B cell (primary cell): ENCODE results near the gene AGBL4. TPM values are rescaled to one million over a fixed set of nuclear protein-coding genes. Genes with fewer than 3 reads are reported as not detected.

Experiments used
- ATAC-seq: fragments of 200-7000 bp; cut with Tn5 transposase; one replicate; pipeline ENCODE4 v1.10.0; 2021; ENCODE audit warnings: low read depth, mild to moderate bottlenecking, moderate number of reproducible peaks, moderate library complexity
- CTCF ChIA-PET: fragments of 350-600 bp; sonication (Branson Sonifier 250); formaldehyde crosslinking; loops from one replicate; lab custom pipeline; 2021; ENCODE audit warnings: antibody characterized with exemption, inconsistent platforms; lab: Charles Lee
- POLR2A ChIA-PET: fragments of 350-600 bp; sonication (Branson Sonifier 250); formaldehyde crosslinking; loops from one replicate; lab custom pipeline; 2021; ENCODE audit warnings: antibody characterized with exemption; lab: Charles Lee
- DNase-seq: peaks from one replicate; pipeline ENCODE4 v3.0.0; 2013
- H2AFZ ChIP-seq: 2 replicates; pipeline ENCODE4 v1.6.1; 2012; ENCODE audit warnings: mild to moderate bottlenecking, low read depth, low read length; ENCODE audit not compliant: insufficient read depth, poor library complexity, severe bottlenecking
- H3K27ac ChIP-seq, 2 donors: 1 replicate in 1 of 2; 2 replicates in 1 of 2; pipeline ENCODE4 v1.5.1; 2012 to 2013; ENCODE audit warnings: low read length in 2 of 2, mild to moderate bottlenecking in 2 of 2, moderate library complexity in 1 of 2
- H3K27me3 ChIP-seq, 4 experiments: fragments of 200-600 bp in 1 of 4; sonication (generic) in 1 of 4; replicated peaks in 1 of 4; 1 replicate in 2 of 4; 2 replicates in 2 of 4; pipeline versions ENCODE4 v1.6.1 to v1.7.0; 2013 to 2016; ENCODE audit warnings: low read length in 3 of 4, mild to moderate bottlenecking in 2 of 4, mixed read lengths in 1 of 4, moderate library complexity in 1 of 4; ENCODE audit not compliant: insufficient read depth in 4 of 4, control insufficient read depth in 3 of 4; ENCODE audit errors: control extremely low read depth in 1 of 4
- H3K36me3 ChIP-seq, 2 experiments: replicated peaks in 1 of 2; 1 replicate in 1 of 2; 2 replicates in 1 of 2; pipeline versions ENCODE4 v1.6.1 to v1.7.1; 2013; ENCODE audit warnings: low read length in 1 of 2; ENCODE audit not compliant: insufficient read depth in 2 of 2, control insufficient read depth in 1 of 2; ENCODE audit errors: control extremely low read depth in 1 of 2, extremely low read depth in 1 of 2
- H3K4me1 ChIP-seq, 2 donors: fragments of 200-600 bp in 1 of 2; sonication (generic) in 1 of 2; 1 replicate in 1 of 2; 2 replicates in 1 of 2; pipeline versions ENCODE4 v1.5.1 to v1.6.1; 2013 to 2017; ENCODE audit warnings: low read length in 2 of 2; ENCODE audit not compliant: control insufficient read depth in 2 of 2, insufficient read depth in 2 of 2
- H3K4me2 ChIP-seq: replicated peaks from 2 replicates; pipeline ENCODE3; 2012; ENCODE audit warnings: mild to moderate bottlenecking, low read depth, low read length; ENCODE audit not compliant: poor library complexity, severe bottlenecking
- H3K4me3 ChIP-seq, 5 experiments: fragments of 200-600 bp in 1 of 5; sonication (generic) in 1 of 5; 1 replicate in 3 of 5; 2 replicates in 2 of 5; pipeline versions ENCODE4 v1.5.1 to v1.7.0; 2011 to 2016; ENCODE audit warnings: low read length in 4 of 5, mild to moderate bottlenecking in 4 of 5, low read depth in 2 of 5, control low read depth in 1 of 5, moderate library complexity in 1 of 5; ENCODE audit not compliant: insufficient read depth in 1 of 5; ENCODE audit errors: control extremely low read depth in 1 of 5, extremely low read depth in 1 of 5
- H3K79me2 ChIP-seq: fragments of 200-600 bp; sonication (generic); one replicate; pipeline ENCODE4 v1.6.0; 2016; ENCODE audit warnings: low read length; ENCODE audit not compliant: control insufficient read depth, insufficient read depth
- H3K9ac ChIP-seq: fragments of 200-600 bp; sonication (generic); 2 replicates; pipeline ENCODE4 v1.6.1; 2017; ENCODE audit warnings: mild to moderate bottlenecking, low read length, moderate library complexity
- H3K9me3 ChIP-seq, 3 donors: one replicate each; pipeline versions ENCODE4 v1.6.1 to v1.7.1; 2013; ENCODE audit warnings: low read length in 2 of 3; ENCODE audit not compliant: control insufficient read depth in 2 of 3, insufficient read depth in 1 of 3; ENCODE audit errors: control extremely low read depth in 1 of 3
- H4K20me1 ChIP-seq: 2 replicates; pipeline ENCODE4 v1.6.0; 2012; ENCODE audit warnings: mild to moderate bottlenecking, low read length; ENCODE audit not compliant: insufficient read depth, control insufficient read depth, poor library complexity, severe bottlenecking
- H3K27ac Mint-ChIP-seq: one replicate; pipeline ENCODE4 v1.8.0; 2021; ENCODE audit warnings: mixed read lengths
- H3K27me3 Mint-ChIP-seq: one replicate; pipeline ENCODE4 v1.8.0; 2021; ENCODE audit warnings: mixed read lengths
- H3K4me1 Mint-ChIP-seq: one replicate; pipeline ENCODE4 v1.8.0; 2021; ENCODE audit warnings: mixed read lengths
- H3K4me3 Mint-ChIP-seq: one replicate; pipeline ENCODE4 v1.8.0; 2021; ENCODE audit warnings: mixed read lengths
- H3K9me3 Mint-ChIP-seq: one replicate; pipeline ENCODE4 v1.8.0; 2022; ENCODE audit warnings: mixed read lengths; ENCODE audit not compliant: insufficient read depth
- CTCF ChIP-seq: fragments of 200-600 bp; IDR thresholded peaks from one replicate; pipeline ENCODE4 v1.8.0; 2022; ENCODE audit warnings: antibody characterized with exemption, mild to moderate bottlenecking
- EZH2 ChIP-seq: IDR thresholded peaks from 2 replicates; pipeline ENCODE4 v1.6.1; 2012; ENCODE audit warnings: borderline replicate concordance, low read depth, mild to moderate bottlenecking, moderate library complexity, low read length; ENCODE audit not compliant: insufficient read depth, poor library complexity, severe bottlenecking
- WGBS: methylation state at CpG from one replicate; pipeline ENCODE4 v1.1.5; 2013; ENCODE audit warnings: missing lambda C conversion rate; ENCODE audit not compliant: insufficient coverage; 5-methylcytosine and 5-hydroxymethylcytosine counted together
- intact Hi-C: fragments of 100-400 bp; cut with micrococcal nuclease; formaldehyde crosslinking; loops from one replicate; pipeline ENCODE4 v1.10.0; 2022
- polyA plus RNA-seq: library from polyadenylated mRNA; depleted of rRNA; stranded (reverse); fragments of >200 nt; gene quantifications from 2 replicates; pipeline ENCODE4 v1.2.3, GENCODE V29; 2012
- total RNA-seq, 2 donors: library from RNA; stranded (reverse); fragments of 120-200 nt in 1 of 2; gene quantifications; 1 replicate in 1 of 2; 2 replicates in 1 of 2; pipeline versions ENCODE4 v1.2.3 to v1.2.4, GENCODE V29; 2013 to 2022

AGBL4 gene
- total and polyA plus RNA-seq, 2 donors (not counting 1 experiment from before 2014, with no cell fraction given) = 0.07 to 0.12 TPM

GRCh38 chr1:48917901-48918603 is 1105.7 kb downstream of the AGBL4 start:
- H2AFZ ChIP-seq = no peak overlapping the region
- ATAC-seq (no peak), DNase-seq (no peak)
- CTCF ChIA-PET = interaction anchor here (0.8 kb wide), 1 partner anchor 8 kb away, joined by 3 read pairs; no protein-coding TSS in a partner anchor
- 89% methylated on average over 4 of the region's 8 CpGs for whole genome bisulfite sequencing
- intact Hi-C loops = no loop called here
- no peak overlapping the region for H3K4me3 Mint-ChIP-seq
- peaks cover 4 to 6% of the 10 kb centered on the region in 2 donors for H3K4me1 ChIP-seq
- peaks cover 0 to 3% (median 0%) of the 10 kb centered on the region in 4 experiments for H3K27me3 ChIP-seq
- no peak overlapping the region for H3K27ac Mint-ChIP-seq
- H3K27ac ChIP-seq = no peak overlapping the region
- no peaks in the 10 kb centered on the region for H3K79me2 ChIP-seq
- TF ChIP-seq EZH2 = no peak
- no peak for TF ChIP-seq CTCF
- H3K9me3 ChIP-seq = no peaks in the 10 kb centered on the region
- H3K9me3 Mint-ChIP-seq = no peaks in the 10 kb centered on the region
- H3K9ac ChIP-seq = no peak overlapping the region
- POLR2A ChIA-PET = no interaction called here
- H3K4me3 ChIP-seq = no peak overlapping the region
- no peaks in the 10 kb centered on the region for H4K20me1 ChIP-seq
- H3K4me1 Mint-ChIP-seq = no peaks in the 10 kb centered on the region
- no peaks in the 10 kb centered on the region for H3K36me3 ChIP-seq
- H3K4me2 ChIP-seq = no peak overlapping the region
- H3K27me3 Mint-ChIP-seq = no peaks in the 10 kb centered on the region

- no peak overlapping the region for H3K9ac ChIP-seq
- peaks cover 0 to 3% (median 0%) of the 10 kb centered on the region in 4 experiments for H3K27me3 ChIP-seq
- ATAC-seq (no peak), DNase-seq (no peak)
- no peak overlapping the region for H3K27ac ChIP-seq
- H3K36me3 ChIP-seq = no peaks in the 10 kb centered on the region
- Mint-ChIP-seq H3K27me3 (no peaks in the 10 kb centered on the region), H3K9me3 (no peaks in the 10 kb centered on the region), H3K27ac (no peak overlapping the region), H3K4me1 (no peaks in the 10 kb centered on the region), H3K4me3 (no peak overlapping the region)
- H3K4me1 ChIP-seq = peaks cover 4 to 6% of the 10 kb centered on the region in 2 donors
- H2AFZ ChIP-seq = no peak overlapping the region
- no CpG with 5 or more reads among the region's 2 CpGs for WGBS
- TF ChIP-seq EZH2 (no peak), CTCF (no peak)
- H3K79me2 ChIP-seq = no peaks in the 10 kb centered on the region
- no peak overlapping the region for H3K4me2 ChIP-seq
- H4K20me1 ChIP-seq = no peaks in the 10 kb centered on the region
- ChIA-PET CTCF (interaction anchor here (0.8 kb wide), 1 partner anchor 9 kb away, joined by 3 read pairs; no protein-coding TSS in a partner anchor), POLR2A (no interaction called here)
- no peak overlapping the region for H3K4me3 ChIP-seq
- intact Hi-C loops = no loop called here
- no peaks in the 10 kb centered on the region for H3K9me3 ChIP-seq
These were observed 1106.7 kb downstream of the AGBL4 start for GRCh38 chr1:48917070-48917454.
